Breast epithelium (tissue), 4 donors: ENCODE results near the gene ADPRS. TPM values are rescaled to one million over a fixed set of nuclear protein-coding genes. Genes with fewer than 3 reads are reported as not detected.

ENCODE experiments used
- DNase-seq, 2 donors: peaks; one replicate each; pipeline ENCODE4 v3.0.0-alpha.2; 2019; ENCODE audit warnings: low spot score in 2 of 2
- H3K27ac ChIP-seq, 2 donors: fragments of 200-600 bp; sonication (generic) in 1 of 2; one replicate each; pipeline ENCODE4 v1.5.1; 2016 to 2019; ENCODE audit warnings: mild to moderate bottlenecking in 1 of 2
- H3K27me3 ChIP-seq, 2 donors: fragments of 200-600 bp; sonication (generic) in 1 of 2; one replicate each; pipeline versions ENCODE4 v1.5.1 to v1.6.0; 2017 to 2019; ENCODE audit warnings: control low read depth in 1 of 2, mild to moderate bottlenecking in 1 of 2
- H3K36me3 ChIP-seq: fragments of 200-600 bp; one replicate; pipeline ENCODE4 v1.5.1; 2019
- H3K4me1 ChIP-seq, 2 donors: fragments of 200-600 bp; sonication (generic); one replicate each; pipeline ENCODE4 v1.5.1; 2016 to 2019; ENCODE audit warnings: control low read depth in 1 of 2
- H3K4me3 ChIP-seq, 3 donors: fragments of 200-600 bp; sonication (generic); 1 replicate in 2 of 3; 2 replicates in 1 of 3; pipeline ENCODE4 v1.5.1; 2016 to 2019; ENCODE audit warnings: mild to moderate bottlenecking in 3 of 3, moderate library complexity in 2 of 3
- H3K9me3 ChIP-seq, 2 donors: fragments of 200-600 bp; sonication (generic) in 1 of 2; one replicate each; pipeline ENCODE4 v1.5.1; 2016 to 2019; ENCODE audit warnings: control low read depth in 1 of 2
- CTCF ChIP-seq, 3 donors: fragments of 450-650 bp; IDR thresholded peaks; one replicate each; pipeline ENCODE4 v1.5.1; 2016 to 2017; ENCODE audit warnings: antibody characterized with exemption in 3 of 3, mild to moderate bottlenecking in 3 of 3, moderate library complexity in 3 of 3
- POLR2A ChIP-seq: fragments of 450-650 bp; IDR thresholded peaks from one replicate; pipeline ENCODE4 v1.6.1; 2016; ENCODE audit warnings: antibody characterized with exemption, mild to moderate bottlenecking, moderate library complexity
- POLR2AphosphoS5 ChIP-seq, 3 donors: sonication (generic); formaldehyde crosslinking; IDR thresholded peaks; one replicate each; pipeline ENCODE4 v1.6.1; 2017; ENCODE audit warnings: antibody characterized with exemption in 3 of 3
- intact Hi-C: fragments of 100-400 bp; cut with DNase I; formaldehyde crosslinking; loops from one replicate; pipeline ENCODE4 v1.15.1; 2023; ENCODE audit warnings: low total_unique reads
- total RNA-seq, 3 donors: library from RNA; depleted of rRNA; stranded (reverse); fragments of >200 nt; gene quantifications; one replicate each; pipeline ENCODE4 v1.1.0, GENCODE V29; 2016

The ADPRS gene
- total RNA-seq, 3 donors from 2014 or later = 26.2 to 48.7 (median 39.7) TPM

DNA sequence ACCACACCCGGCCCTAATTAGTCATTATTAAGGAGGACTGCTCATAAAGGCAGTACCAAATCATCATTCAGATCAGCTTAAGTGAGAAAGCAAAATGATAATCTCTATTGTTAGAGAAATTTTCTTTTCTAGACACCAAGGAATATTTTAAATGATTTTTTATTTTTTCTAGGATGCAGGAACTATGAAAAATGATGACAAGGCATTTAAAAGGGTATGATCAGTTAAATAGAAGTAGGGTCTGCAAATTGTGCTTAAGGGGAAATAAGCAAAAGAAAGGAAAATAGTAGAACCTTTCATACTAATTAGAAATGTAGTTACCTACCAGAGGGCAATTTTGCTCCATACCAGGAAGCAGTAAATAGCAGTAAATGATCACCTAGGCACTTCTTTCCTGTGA lies 26.4 kb upstream of the ADPRS start:
- H3K36me3 ChIP-seq = no peaks in the 10 kb centered on the region
- DNase-seq = no peak
- no peak overlapping the region for H3K27ac ChIP-seq
- no peaks in the 10 kb centered on the region for H3K9me3 ChIP-seq
- H3K27me3 ChIP-seq = no peaks in the 10 kb centered on the region
- TF ChIP-seq POLR2A (no peak), POLR2AphosphoS5 (IDR thresholded peaks at IDR 0.05) (no peak), CTCF (IDR thresholded peaks at IDR 0.05) (no peak)
- H3K4me3 ChIP-seq = no peak overlapping the region
- H3K4me1 ChIP-seq = no peaks in the 10 kb centered on the region
- intact Hi-C loops = no loop called here

- Histone ChIP-seq H3K9me3 (no peaks in the 10 kb centered on the region), H3K4me1 (no peaks in the 10 kb centered on the region), H3K27me3 (no peaks in the 10 kb centered on the region), H3K27ac (no peak overlapping the region), H3K36me3 (no peaks in the 10 kb centered on the region), H3K4me3 (no peak overlapping the region)
- intact Hi-C loops = no loop called here
- DNase-seq = no peak
- TF ChIP-seq POLR2A (no peak), CTCF (IDR thresholded peaks at IDR 0.05) (no peak), POLR2AphosphoS5 (IDR thresholded peaks at IDR 0.05) (no peak)
These were observed 20.8 kb upstream of the ADPRS start for GRCh38 chr1:36067871-36068270.

GRCh38 chr1:36068866-36069265 lies 19.8 kb upstream of the ADPRS start:
- TF ChIP-seq POLR2A = no peak
- no peak for TF ChIP-seq POLR2AphosphoS5 (IDR thresholded peaks at IDR 0.05)
- no peak for TF ChIP-seq CTCF (IDR thresholded peaks at IDR 0.05)
- intact Hi-C loops = no loop called here
- Histone ChIP-seq H3K9me3 (no peaks in the 10 kb centered on the region), H3K4me3 (no peak overlapping the region), H3K27ac (no peak overlapping the region), H3K4me1 (no peaks in the 10 kb centered on the region), H3K27me3 (no peaks in the 10 kb centered on the region), H3K36me3 (no peaks in the 10 kb centered on the region)
- no peak for DNase-seq

GRCh38 chr1:36070349-36070748 lies 18.3 kb upstream of the ADPRS start:
- Histone ChIP-seq H3K4me1 (no peaks in the 10 kb centered on the region), H3K27me3 (no peaks in the 10 kb centered on the region), H3K9me3 (no peaks in the 10 kb centered on the region), H3K4me3 (no peak overlapping the region), H3K27ac (no peak overlapping the region), H3K36me3 (no peaks in the 10 kb centered on the region)
- intact Hi-C loops = no loop called here
- no peak for TF ChIP-seq CTCF (IDR thresholded peaks at IDR 0.05)
- no peak for TF ChIP-seq POLR2A
- no peak for TF ChIP-seq POLR2AphosphoS5 (IDR thresholded peaks at IDR 0.05)
- no peak for DNase-seq

- Histone ChIP-seq H3K27me3 (no peaks in the 10 kb centered on the region), H3K4me3 (no peak overlapping the region), H3K27ac (no peak overlapping the region), H3K36me3 (no peaks in the 10 kb centered on the region), H3K9me3 (no peaks in the 10 kb centered on the region), H3K4me1 (no peaks in the 10 kb centered on the region)
- TF ChIP-seq POLR2AphosphoS5 (IDR thresholded peaks at IDR 0.05) (no peak), CTCF (IDR thresholded peaks at IDR 0.05) (no peak), POLR2A (no peak)
- DNase-seq = no peak
- intact Hi-C loops = no loop called here
These were observed 11.6 kb upstream of the ADPRS start for GRCh38 chr1:36076979-36077573.
